ENCODE results near the gene SUSD5.
"Not testable (repeated sequence)": the region's sequence is repeated elsewhere in the genome, so short reads cannot be mapped to it uniquely, and the experiment has no call there.

SUSD5 gene

DNA sequence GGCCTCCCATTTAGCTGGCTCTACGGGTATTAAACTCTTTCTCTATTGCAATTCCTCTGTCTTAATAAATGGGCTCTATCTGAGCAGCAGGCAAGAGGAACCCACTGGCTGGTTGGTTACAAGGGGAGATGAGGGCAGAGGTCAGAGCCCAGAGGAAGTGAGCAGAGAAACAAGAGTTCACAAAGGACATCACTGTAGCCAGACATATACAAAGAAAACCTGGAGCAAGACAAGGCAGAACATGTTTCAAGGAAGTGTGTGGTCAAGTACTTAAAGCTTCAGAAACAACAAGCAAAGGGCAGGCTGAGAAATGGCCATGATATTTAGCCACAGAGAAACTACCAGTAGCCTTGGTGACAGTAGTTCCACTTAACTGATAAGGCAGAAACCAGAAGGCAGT, 24.3 kb downstream of the SUSD5 start:
- DNase-seq (ENCODE audit: low spot score), result no peak

DNA sequence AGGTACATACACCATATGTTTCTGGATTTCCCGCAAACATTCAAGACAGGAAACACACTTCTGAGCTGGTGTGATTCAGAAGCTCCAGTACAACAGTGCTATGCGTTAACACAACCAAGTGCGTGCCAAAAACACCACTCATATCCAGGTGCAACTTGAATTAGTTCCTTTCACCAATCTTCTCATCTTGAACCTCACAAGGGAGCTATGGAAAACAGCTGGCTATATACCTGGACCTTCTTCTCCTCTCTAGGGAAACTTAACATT, 31.3 kb downstream of the SUSD5 start:
- no peak for DNase-seq (ENCODE audit: low spot score)

DNA sequence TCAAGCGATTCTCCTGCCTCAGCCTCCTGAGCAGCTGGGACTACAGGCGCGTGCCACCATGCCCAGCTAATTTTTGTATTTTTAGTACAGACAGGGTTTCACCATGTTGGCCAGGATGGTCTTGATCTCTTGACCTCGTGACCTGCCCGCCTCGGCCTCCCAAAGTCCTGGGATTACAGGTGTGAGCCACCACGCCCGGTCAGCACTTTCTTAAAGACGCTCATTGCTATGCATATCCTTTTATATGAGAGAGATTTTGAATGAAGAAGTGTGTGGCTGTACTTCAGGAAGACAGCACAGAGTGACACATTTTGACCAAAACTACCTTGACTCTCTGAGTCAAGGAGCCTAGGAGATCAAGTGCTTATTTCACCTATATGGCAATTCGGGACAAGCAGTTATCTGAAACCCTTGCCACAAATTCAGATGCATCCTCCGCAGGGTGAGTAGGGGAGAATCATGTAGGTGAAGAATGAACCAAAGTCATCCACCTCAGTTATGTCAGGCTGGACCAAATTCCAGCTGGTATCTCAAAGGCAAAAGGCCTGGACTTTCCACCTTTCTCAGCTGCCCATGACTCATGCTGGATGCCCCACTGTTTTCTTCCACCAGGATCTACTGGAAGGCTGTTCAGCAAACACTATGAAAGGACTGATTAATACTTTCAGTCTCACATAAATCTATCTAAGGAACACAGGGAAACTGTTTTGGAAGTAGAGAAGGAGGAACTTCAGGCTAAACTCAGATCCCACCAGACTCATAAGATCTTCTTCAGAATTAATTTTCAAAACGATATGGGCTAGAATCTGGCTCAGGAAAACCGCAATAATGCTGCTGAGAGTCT, 31.9 kb downstream of the SUSD5 start:
- DNase-seq (ENCODE audit: low spot score), result no peak

DNA sequence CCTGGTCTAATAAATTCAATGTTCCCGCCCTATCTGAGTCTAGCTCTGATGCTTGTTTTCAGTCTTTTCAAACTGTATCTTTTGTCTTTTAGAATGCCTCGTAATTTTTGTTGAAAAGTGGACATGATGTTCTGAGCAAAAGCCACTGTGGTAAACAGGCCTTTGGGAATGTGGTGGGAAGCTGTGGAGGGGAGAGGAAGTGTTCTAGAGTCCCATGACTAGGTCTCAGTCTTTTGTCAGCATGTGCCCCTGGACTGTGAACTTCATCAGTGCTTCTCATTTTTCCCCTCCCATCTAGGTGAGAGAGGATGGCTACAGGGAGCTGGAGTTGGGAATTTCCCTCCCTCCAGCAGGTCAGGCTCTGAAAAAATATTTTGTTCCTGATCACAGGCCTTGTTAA, 33.7 kb downstream of the SUSD5 start:
- no peak for DNase-seq (ENCODE audit: low spot score)

DNA sequence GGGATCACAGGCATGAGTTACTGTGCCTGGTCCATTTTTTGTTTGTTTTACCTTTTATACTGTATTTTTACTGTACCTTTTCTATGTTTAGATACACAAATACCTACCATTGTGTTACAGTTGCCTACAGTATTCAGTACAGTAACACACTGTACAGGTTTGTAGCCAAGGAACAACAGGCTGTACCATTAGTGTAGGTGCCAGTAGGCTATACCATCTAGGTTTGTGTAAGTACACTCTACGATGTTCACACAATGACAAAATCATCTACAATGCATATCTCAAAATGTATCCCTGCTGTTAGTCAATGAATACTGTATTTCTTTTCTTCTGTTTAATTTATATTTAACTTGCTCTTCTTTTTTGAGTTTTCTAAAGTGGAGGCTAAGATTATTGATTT, 37.0 kb downstream of the SUSD5 start:
- DNase-seq (ENCODE audit: low spot score), result not testable (repeated sequence)

DNA sequence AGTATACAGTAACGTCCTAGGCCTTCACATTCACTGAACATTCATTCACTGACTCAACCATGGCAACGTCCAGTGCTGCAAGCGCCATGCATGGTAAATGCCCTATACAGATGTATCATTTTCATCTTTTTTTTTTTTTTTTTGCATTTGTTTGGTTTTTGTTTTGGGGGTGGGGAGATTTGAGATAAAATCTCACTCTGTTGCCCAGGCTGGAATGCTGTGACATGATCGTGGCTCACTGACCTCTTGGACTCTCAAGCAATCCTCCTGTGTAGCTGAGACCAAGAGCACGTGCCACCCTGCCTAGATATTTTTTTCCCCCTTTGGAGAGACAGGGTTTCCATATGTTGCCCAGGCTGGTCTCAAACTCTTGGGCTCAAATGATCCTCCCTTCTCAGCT, 37.4 kb downstream of the SUSD5 start:
- DNase-seq (ENCODE audit: low spot score), result no peak

DNA sequence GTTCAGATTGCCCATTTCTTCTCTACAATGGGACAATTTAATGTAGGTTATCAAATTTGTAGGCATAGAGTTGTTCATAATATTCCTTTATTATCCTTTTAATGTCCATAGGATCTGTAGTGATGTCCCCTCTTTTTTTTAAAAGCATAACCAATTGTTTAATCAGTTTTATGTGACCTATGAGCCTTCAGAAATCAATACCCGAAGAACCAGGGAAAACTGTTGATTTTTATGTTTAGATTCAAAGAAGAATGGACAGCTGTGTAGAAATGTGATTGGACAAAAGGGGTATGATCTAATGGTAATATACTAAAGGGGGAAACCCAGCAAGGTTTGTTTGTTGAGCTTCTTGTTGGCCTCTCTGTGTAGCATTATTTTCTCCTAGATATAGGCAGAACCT, 39.5 kb downstream of the SUSD5 start:
- DNase-seq (ENCODE audit: low spot score), result no peak

DNA sequence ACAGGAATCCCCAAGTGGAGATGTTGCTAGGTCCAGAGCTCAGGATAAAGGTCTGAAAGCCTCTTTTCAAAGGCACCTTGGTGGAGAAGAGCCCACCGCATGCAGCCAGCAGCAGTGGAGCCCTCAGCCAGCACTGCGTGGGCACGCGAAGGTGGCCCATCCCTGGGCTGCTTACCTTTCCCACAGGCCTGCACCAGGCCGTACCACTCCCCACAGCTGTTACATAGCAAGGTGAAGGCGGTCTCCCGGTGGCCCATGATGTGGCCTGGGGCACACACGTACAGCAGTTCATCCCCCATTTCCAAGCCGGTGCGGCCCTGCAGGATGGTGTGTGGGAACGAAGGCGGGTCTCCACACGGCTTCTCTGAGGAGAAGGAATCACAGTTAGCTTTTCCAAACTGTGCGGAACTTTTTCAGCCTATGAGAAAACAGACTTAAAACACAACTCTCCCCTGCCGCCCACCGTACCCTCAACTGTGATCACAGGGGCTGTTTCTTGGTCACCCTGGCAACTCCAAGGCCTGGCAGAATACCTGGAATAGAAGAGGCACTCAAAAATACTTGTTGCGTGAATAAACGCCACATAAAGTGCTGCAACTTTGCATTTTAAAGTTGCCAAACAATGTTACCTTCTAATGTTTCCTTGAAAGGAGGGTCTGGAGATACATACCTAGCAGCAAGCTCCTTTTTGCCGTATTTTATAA, 43.7 kb downstream of the SUSD5 start:
- DNase-seq (ENCODE audit: low spot score), result no peak

DNA sequence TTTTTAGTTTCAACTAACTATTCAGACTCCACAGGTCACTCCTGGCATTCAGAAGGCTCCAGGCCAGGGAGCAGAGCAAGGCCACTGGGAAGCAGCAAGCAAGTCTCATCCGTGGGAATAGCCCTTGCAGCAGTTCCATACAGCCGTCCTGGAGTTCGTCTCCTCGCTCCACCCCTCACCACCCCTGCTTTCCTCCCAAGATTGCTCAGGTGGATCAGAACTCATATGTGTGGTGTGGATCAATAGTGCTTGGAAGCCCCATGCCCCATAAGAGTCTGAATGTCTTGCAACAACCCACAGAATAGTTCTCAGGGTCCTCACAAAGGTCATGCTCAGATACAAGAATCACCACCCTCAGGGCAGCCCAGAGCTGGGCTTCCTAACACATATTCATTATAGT, 44.5 kb downstream of the SUSD5 start:
- no peak for DNase-seq (ENCODE audit: low spot score)

DNA sequence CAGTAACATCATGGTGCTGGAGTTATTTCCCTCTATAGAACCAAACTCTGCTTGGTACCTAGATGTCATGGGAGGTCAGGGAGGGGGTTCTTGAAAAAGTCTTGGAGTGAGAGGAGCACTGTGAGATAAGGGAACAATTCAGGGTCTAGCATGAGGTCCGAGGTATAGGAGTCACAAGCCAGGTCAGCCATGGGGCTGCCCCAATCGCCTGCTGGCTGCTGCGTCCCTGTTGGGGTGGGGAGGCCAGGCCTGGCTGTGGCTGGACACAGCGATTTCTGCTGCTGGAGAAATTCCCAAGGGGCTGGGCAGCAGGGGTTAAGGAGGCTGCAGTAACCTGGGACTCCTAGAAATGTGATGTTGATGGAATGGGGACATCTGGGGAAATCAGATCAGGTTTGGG, 44.9 kb downstream of the SUSD5 start:
- no peak for DNase-seq (ENCODE audit: low spot score)

DNA sequence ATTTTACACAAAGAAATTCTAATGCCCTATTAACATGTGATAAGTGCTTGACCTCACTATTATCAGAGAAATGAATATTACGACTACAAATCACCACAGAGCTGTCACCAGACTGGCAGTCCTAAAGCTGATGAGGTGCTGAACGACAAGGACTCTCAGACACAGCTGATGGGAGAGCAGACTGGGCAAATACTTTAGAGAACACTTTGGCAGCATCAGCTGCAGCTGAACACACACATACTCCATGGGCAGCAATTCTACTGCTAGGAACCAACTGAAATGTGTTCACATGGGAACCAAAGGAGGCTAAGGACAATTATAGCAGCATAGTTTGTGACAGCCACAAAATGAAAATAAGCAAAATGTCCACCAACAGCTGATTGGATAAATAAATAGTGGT, 45.5 kb downstream of the SUSD5 start:
- DNase-seq (ENCODE audit: low spot score), result no peak

DNA sequence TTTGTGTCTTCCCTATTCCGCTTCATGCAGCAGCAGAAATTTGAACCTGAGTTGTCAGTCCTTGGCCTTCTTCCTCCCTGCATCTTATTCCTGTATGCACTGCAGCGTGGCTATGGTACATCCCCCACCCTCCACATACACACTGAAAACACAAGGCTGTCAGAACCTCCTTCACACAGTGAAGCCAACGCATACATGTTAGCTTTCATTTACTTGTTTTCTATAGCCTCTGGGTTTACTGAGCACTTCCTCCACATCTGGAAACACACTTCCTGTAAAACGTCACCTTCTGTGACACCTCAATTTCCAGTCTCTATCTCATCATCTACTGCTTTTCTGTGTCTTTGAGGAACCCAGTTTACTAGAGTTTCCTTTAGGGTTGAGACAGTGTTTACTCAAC, 47.0 kb downstream of the SUSD5 start:
- DNase-seq (ENCODE audit: low spot score), result no peak

DNA sequence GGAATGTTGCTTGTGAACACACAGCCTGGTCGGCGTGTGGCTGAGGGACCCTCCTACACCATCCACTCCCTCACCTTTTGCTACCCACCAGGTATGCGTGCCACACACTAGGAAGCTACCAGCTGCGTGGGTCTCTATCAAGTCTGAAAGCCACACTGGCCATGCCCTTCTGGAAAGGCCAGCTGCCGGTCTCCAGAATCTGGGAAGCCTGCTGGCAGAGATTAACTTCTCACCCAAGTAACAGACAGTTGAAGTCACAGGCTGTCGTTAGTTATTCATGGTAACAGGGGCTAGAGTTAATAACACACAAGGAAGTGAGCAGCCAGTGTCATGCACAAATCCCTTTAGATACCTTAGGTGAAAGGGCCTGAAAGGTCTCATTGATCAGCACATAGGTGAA, 48.1 kb downstream of the SUSD5 start:
- no peak for DNase-seq (ENCODE audit: low spot score)

DNA sequence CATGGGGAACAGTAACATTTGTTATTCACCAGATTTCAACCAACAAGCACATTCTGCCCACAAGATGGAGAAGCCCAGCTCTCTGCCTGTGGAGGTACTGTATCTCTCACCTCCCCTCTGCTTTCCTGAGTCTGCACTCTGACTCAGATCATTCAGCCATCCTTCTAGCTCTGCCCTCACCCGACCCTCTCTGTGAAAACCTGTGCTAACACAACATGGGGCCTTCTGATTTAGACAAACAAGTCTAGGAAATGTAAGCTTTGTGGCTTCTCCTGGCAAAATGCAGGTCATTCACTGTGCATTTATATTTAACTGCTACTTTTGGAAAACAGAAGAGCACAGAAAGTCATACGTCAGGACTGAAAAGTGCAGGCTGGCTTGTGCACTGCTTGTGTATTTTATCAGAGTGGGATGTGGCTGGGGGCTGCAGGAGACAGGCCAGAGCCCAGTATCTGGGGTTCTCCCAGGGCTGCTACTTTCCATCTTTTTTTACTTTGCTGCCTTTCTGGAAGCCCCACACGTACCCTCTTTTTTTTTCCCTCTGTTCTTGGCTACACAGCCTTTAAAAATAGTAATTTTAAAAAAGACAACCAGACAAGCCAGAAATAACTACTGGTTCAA, 50.8 kb downstream of the SUSD5 start:
- no peak for DNase-seq (ENCODE audit: low spot score)

DNA sequence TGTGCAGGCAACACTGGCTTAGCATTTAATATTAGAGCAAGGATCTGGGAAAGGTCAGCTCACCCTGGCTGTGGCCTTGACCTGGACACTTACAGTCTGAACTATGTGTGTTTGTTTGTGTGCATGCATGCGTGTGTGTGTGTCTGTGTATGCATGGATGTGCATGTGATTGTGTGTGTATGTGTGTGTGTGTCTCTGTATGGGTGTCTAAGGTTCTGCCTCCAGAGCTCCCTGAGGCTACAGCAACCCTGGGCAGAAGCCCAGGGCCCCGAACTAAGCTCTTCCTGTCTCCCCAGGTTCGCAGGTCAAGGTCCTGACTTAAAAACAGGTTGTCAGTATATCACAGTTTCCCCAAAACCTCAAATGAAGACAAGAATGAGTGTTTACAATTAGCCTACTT, 51.3 kb downstream of the SUSD5 start:
- no peak for DNase-seq (ENCODE audit: low spot score)

DNA sequence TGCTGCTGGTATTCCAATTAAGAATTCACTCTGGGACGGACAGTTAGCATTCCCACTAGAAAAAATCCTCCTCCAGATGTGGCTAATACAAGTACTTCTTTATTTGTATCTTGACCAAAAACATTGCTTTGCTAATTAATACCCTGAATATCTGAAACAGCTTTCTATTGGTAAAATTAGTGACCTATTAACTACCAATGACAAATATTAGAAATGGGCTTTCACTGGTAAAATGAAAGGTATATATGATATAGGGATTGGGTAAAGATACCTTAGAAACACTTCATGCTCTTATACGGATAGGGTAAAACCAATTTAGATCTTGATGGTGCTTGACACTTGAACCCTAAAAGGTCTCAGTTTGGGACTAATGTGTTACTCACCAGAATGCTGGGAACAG, 52.5 kb downstream of the SUSD5 start:
- no peak for DNase-seq (ENCODE audit: low spot score)

DNA sequence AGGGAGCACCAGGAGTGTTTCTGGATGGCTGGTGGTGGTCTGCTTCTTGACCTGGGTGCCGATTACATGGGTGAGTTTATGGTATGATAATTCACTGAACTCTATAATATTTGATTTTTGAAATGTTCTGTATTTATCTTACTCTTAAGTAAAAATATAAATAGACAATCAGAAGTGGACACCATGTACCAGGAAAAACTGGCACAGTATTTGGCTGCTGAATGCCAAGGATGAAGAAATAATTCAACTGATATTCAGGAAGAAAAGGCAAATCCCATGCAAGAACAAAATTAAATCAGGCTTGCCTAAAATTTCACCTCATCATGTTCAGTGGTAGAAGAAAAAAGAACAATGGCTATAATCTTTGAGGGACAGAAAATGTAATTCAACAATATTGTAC, 53.2 kb downstream of the SUSD5 start:
- DNase-seq (ENCODE audit: low spot score), result no peak

DNA sequence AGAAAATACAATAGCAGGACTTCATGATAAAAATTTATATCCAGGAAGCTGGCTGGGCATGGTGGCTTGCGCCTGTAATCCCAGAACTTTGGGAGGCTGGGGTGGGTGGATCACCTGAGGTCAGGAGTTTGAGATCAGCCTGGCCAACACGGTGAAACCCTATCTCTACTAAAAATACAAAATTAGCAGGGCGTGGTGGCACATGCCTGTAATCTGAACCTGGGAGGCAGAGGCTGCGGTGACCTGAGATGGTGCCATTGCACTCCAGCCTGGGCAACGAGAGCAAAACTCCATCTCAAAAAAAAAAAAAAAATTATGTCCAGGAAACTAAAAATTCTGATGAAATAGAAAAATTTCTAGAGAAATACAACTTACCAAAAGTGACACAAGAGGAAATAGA, 56.0 kb downstream of the SUSD5 start:
- DNase-seq (ENCODE audit: low spot score), result not testable (repeated sequence)

DNA sequence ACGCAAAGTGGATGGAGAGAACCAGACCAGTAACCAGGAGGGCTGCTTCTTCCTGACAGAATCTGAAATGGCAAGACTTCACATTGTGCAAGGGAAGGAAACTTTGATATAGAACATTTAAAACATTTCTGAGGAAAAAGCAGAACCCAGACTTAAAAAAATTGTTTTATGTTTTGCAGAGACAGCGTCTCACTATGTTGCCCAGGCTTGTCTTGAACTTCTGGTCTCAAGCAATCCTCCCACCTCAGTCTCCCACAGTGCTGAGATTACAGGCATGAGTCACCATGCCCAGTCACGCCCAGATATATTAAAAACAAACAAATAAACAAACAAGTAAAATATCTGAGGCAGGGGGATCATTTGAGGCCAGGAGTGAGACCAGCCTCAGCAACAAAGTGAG, 58.6 kb downstream of the SUSD5 start:
- DNase-seq (ENCODE audit: low spot score), result no peak

DNA sequence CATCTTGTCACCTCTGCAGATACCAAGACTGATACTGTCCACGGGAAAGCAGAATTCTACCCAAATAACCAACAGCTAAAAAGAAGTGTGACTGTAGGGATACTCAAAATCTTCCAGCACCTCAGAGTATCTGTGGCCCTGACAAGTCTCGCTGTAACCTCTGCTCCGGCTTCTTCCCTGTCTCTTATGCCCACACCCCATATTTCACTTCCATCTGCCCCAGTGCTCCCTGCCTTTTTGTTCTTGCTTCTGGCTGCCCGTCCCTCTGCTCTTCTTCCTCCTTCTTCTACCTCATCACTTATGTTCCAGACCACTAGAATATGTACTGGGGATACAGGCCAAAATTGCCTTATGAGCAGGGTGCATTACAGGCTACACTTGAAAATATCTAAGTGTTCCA, 59.4 kb downstream of the SUSD5 start:
- no peak for DNase-seq (ENCODE audit: low spot score)

DNA sequence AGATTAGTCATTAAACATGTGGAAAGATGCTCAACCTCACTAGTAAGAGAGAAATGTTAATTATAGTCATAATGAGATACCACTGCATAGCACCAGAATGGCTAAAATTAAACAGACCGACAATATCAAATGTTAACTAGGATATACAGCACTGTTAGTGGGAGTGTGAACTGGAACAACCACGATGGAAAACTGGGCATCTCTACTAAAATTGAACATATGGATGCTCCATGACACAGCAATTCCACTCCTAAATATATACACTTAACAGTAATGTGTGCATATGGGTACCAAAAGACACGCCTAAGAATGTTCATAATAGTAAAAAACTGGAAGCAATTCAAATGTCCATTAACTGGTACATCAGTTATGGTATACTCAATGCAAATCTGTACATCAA, 63.3 kb downstream of the SUSD5 start:
- DNase-seq (ENCODE audit: low spot score), result no peak

DNA sequence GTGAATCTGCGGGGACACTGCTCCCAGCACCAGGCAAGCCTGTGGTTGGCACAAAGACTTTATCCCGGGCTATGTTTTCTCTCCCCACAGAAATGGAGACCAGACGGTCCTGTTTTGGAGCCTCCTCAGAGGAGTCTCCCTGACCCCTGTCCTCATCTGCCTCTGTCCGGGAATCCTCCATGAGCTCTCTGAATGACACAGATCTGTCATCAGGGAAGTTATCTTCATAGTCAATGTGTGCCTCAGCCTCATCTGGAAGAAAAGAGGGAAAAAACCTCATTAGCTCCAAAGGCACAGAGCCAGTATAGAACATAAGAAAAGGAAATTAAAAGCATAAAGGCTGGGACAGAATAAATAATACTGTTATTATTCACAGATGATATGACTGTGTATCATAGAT, 64.8 kb downstream of the SUSD5 start:
- DNase-seq (ENCODE audit: low spot score), result no peak
